HFF-Myc (cell line): ENCODE data around the gene MOB3B.

Source experiments
- DNase-seq: peaks from one replicate; pipeline ENCODE4 v3.0.0-alpha.2; 2011; ENCODE audit warnings: low read depth; ENCODE audit errors: extremely low read depth
- H3K4me3 ChIP-seq: replicated peaks from 2 replicates; pipeline ENCODE4 v1.5.1; 2011; ENCODE audit warnings: low read depth, mild to moderate bottlenecking, control low read depth, low read length
- TF ChIP-seq, protein P1 (sequence below): IDR thresholded peaks from 2 replicates; pipeline ENCODE4 v1.5.1; 2012; ENCODE audit warnings: mild to moderate bottlenecking, low read depth, low read length, control low read depth; ENCODE audit errors: missing control alignments

Gene MOB3B

DNA sequence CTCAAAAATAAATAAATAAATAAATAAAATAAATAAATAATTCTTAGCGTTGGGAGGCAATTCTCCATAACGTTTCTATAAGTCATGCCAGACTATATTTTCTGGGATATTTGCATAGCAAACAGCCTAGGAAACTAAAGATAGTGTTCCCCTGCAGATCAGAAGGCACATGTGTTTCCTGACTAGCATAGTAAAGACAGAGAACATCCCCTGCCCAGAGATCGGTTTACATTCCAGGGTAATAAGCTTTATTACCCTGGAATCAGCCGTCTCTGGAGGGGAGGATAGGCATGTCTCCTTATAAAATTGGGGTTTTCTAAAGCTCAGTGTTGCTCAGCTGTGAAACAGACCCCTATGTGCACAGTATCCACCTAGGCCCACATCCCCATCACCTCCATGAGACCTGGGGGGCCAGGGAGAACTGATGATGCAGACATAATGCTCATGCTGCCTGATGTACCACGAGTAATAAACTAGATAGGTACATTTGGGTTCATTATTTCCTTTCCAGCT lies 42.4 kb downstream of the MOB3B start:
- no peak overlapping the region for H3K4me3 ChIP-seq
- TF ChIP-seq, protein P1, sequence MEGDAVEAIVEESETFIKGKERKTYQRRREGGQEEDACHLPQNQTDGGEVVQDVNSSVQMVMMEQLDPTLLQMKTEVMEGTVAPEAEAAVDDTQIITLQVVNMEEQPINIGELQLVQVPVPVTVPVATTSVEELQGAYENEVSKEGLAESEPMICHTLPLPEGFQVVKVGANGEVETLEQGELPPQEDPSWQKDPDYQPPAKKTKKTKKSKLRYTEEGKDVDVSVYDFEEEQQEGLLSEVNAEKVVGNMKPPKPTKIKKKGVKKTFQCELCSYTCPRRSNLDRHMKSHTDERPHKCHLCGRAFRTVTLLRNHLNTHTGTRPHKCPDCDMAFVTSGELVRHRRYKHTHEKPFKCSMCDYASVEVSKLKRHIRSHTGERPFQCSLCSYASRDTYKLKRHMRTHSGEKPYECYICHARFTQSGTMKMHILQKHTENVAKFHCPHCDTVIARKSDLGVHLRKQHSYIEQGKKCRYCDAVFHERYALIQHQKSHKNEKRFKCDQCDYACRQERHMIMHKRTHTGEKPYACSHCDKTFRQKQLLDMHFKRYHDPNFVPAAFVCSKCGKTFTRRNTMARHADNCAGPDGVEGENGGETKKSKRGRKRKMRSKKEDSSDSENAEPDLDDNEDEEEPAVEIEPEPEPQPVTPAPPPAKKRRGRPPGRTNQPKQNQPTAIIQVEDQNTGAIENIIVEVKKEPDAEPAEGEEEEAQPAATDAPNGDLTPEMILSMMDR: no peak
- DNase-seq: no peak

- no peak overlapping the region for H3K4me3 ChIP-seq
- TF ChIP-seq, protein P1: no peak
- no peak for DNase-seq
Measured at GRCh38 chr9:27485158-27485557, 44.5 kb downstream of the MOB3B start.

GRCh38 chr9:27483576-27483975 lies 46.0 kb downstream of the MOB3B start:
- DNase-seq: no peak
- TF ChIP-seq, protein P1: no peak
- no peak overlapping the region for H3K4me3 ChIP-seq

GRCh38 chr9:27482709-27483108 lies 46.9 kb downstream of the MOB3B start:
- TF ChIP-seq, protein P1: no peak
- H3K4me3 ChIP-seq: no peak overlapping the region
- no peak for DNase-seq

DNA sequence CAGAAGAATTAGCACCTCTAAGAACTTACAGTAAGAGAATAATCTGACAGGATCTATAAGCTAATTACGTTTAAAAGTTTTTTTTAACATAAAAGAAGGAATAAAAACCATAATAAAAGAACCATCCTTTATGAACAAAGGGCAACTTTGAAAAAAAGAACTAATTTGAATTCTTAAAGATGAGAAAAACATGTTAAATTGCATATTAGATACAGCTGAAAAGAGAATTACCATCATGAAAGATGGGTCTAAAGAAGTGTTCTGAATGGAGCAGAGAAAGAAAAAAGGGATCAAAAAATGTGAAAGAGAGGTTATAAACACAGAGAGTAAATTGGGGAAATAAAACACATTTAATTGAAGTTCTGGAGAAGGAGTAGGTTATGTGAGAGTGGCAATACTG lies 51.3 kb downstream of the MOB3B start:
- H3K4me3 ChIP-seq: no peak overlapping the region

DNA sequence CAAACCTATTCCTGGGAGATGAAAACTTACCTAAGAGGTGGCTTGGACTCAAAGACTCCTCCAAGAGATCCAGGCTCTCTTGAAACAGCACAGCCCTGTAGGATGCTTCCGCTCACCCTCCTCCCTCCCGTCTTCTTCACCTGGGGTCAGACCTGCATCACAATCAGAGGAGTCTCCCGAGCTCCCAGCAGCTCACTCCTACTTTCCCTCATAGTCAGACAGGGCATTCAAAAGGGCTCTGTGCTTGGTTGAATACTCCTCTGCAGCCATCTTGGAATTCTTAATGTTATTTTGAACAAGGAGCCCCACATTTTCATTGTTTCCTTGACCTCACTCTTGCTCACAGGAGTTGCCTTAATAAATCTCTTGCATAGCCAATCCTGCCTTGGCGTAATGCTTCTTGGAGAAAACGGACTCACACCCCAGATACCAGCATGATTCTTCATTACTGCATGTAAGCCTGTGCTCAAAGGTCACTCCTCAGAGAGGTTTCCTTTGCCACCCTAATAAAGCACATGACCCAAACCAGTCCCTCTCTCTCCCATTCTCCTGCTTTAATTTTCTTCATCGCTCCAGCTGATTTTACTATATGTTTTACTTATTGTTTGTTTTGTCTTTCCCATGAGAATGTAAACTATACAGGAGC lies 52.6 kb downstream of the MOB3B start:
- no peak for DNase-seq
- TF ChIP-seq, protein P1: no peak
- H3K4me3 ChIP-seq: no peak overlapping the region

More for the DNA sequence above, 51.3 kb downstream of the MOB3B start:
- TF ChIP-seq, protein P1: no peak
- no peak for DNase-seq
